ENCODE data around the gene RIC8A.

The RIC8A gene

GRCh38 chr11:204587-205109 is 2.9 kb upstream of the RIC8A start:
- no peak for DNase-seq (ENCODE audit: low spot score)

GRCh38 chr11:205221-206001 is 2.1 kb upstream of the RIC8A start:
- no peak for DNase-seq (ENCODE audit: low spot score)

- DNase-seq (ENCODE audit: low spot score): no peak
Measured at GRCh38 chr11:206002-206384, 1.5 kb upstream of the RIC8A start.

- peak; percentile 61 for DNase-seq (ENCODE audit: low spot score)
Measured at GRCh38 chr11:206526-207207, 841 bp upstream of the RIC8A start.

GRCh38 chr11:207863-208180 is 314 bp downstream of the RIC8A start:
- peak; percentile 49 for DNase-seq (ENCODE audit: low spot score)

GRCh38 chr11:208181-208916 is 841 bp downstream of the RIC8A start:
- peak; percentile 94 for DNase-seq (ENCODE audit: low spot score)

GRCh38 chr11:208917-209260 is 1.4 kb downstream of the RIC8A start:
- no peak for DNase-seq (ENCODE audit: low spot score)

GRCh38 chr11:209275-210121 is 2.0 kb downstream of the RIC8A start:
- DNase-seq (ENCODE audit: low spot score): peak; percentile 48

GRCh38 chr11:210122-210802 is 2.8 kb downstream of the RIC8A start:
- DNase-seq (ENCODE audit: low spot score): peak; percentile 82

- DNase-seq (ENCODE audit: low spot score): no peak
Measured at GRCh38 chr11:210803-211180, 3.3 kb downstream of the RIC8A start.

GRCh38 chr11:211295-211694 is 3.8 kb downstream of the RIC8A start:
- no peak for DNase-seq (ENCODE audit: low spot score)

GRCh38 chr11:211741-212140 is 4.2 kb downstream of the RIC8A start:
- DNase-seq (ENCODE audit: low spot score): no peak

GRCh38 chr11:212150-213100 is 4.9 kb downstream of the RIC8A start:
- DNase-seq (ENCODE audit: low spot score): no peak

- no peak for DNase-seq (ENCODE audit: low spot score)
Measured at GRCh38 chr11:213111-213510, 5.6 kb downstream of the RIC8A start.

- no peak for DNase-seq (ENCODE audit: low spot score)
Measured at GRCh38 chr11:214083-214482, 6.6 kb downstream of the RIC8A start.

- no peak for DNase-seq (ENCODE audit: low spot score)
Measured at GRCh38 chr11:215581-216037, 8.1 kb downstream of the RIC8A start.

GRCh38 chr11:216081-216974 is 8.8 kb downstream of the RIC8A start:
- no peak for DNase-seq (ENCODE audit: low spot score)

- DNase-seq (ENCODE audit: low spot score): no peak
Measured at GRCh38 chr11:217704-218103, 10.2 kb downstream of the RIC8A start.

Measured in AG20443 (cell line).